T-cell (primary cell): ENCODE results near the gene BUD23. TPM values are rescaled to one million over a fixed set of nuclear protein-coding genes. Genes with fewer than 3 reads are reported as not detected.

Source experiments
- ATAC-seq, 4 experiments: fragments of 200-7000 bp in 3 of 4; fragments of 150-1000 bp in 1 of 4; cut with Tn5 transposase; replicated peaks in 1 of 4; 1 replicate in 3 of 4; 2 replicates in 1 of 4; pipeline ENCODE4 v1.10.0; 2021; ENCODE audit warnings: moderate library complexity in 3 of 4, mild to moderate bottlenecking in 2 of 4, moderate number of reproducible peaks in 1 of 4
- CTCF ChIA-PET, 2 donors: fragments of 300-600 bp; sonication (Branson Sonifier 250); formaldehyde crosslinking; loops; one replicate each; lab custom pipeline; 2022; ENCODE audit warnings: antibody characterized with exemption in 2 of 2; lab: Charles Lee
- POLR2A ChIA-PET, 2 donors: fragments of 300-600 bp; sonication (Branson Sonifier 250); formaldehyde crosslinking; loops; one replicate each; lab custom pipeline; 2022; ENCODE audit warnings: antibody characterized with exemption in 2 of 2; lab: Charles Lee
- DNase-seq, 35 experiments: peaks; one replicate each; pipeline versions ENCODE4 v3.0.0 to v3.0.0-alpha.2; 2013 to 2023
- H3K27ac ChIP-seq: one replicate; pipeline ENCODE4 v1.5.1; 2013; ENCODE audit warnings: low read length
- H3K27me3 ChIP-seq, 2 experiments: replicated peaks in 1 of 2; 1 replicate in 1 of 2; 2 replicates in 1 of 2; pipeline versions ENCODE4 v1.6.1 to v1.7.0; 2013; ENCODE audit warnings: low read length in 1 of 2, mixed read lengths in 1 of 2; ENCODE audit not compliant: control insufficient read depth in 2 of 2, insufficient read depth in 2 of 2; ENCODE audit errors: extremely low read depth in 1 of 2
- H3K36me3 ChIP-seq, 2 donors: 1 replicate in 1 of 2; 2 replicates in 1 of 2; pipeline versions ENCODE4 v1.6.1 to v1.7.0; 2013; ENCODE audit warnings: low read length in 1 of 2; ENCODE audit not compliant: control insufficient read depth in 2 of 2, insufficient read depth in 1 of 2; ENCODE audit errors: extremely low read depth in 1 of 2
- H3K4me1 ChIP-seq, 2 experiments: 1 replicate in 1 of 2; 2 replicates in 1 of 2; pipeline versions ENCODE4 v1.6.1 to v1.7.0; 2013; ENCODE audit warnings: low read length in 2 of 2, mixed read lengths in 1 of 2; ENCODE audit not compliant: insufficient read depth in 2 of 2, control insufficient read depth in 1 of 2; ENCODE audit errors: extremely low read depth in 1 of 2
- H3K4me3 ChIP-seq, 2 donors: 1 replicate in 1 of 2; 2 replicates in 1 of 2; pipeline versions ENCODE4 v1.5.1 to v1.7.0; 2013; ENCODE audit warnings: mild to moderate bottlenecking in 2 of 2, low read length in 1 of 2, moderate library complexity in 1 of 2; ENCODE audit not compliant: control insufficient read depth in 1 of 2; ENCODE audit errors: extremely low read depth in 1 of 2
- H3K9me3 ChIP-seq: 2 replicates; pipeline ENCODE4 v1.7.0; 2013
- H3K27ac Mint-ChIP-seq, 2 donors: one replicate each; pipeline ENCODE4 v1.8.0; 2020 to 2021; ENCODE audit warnings: mild to moderate bottlenecking in 2 of 2, mixed read lengths in 2 of 2
- H3K27me3 Mint-ChIP-seq, 2 donors: one replicate each; pipeline ENCODE4 v1.8.0; 2021 to 2022; ENCODE audit warnings: mixed read lengths in 2 of 2
- H3K36me3 Mint-ChIP-seq: one replicate; pipeline ENCODE4 v1.8.0; 2021; ENCODE audit warnings: mixed read lengths
- H3K4me1 Mint-ChIP-seq, 3 donors: one replicate each; pipeline ENCODE4 v1.8.0; 2020 to 2022; ENCODE audit warnings: mixed read lengths in 3 of 3, mild to moderate bottlenecking in 1 of 3
- H3K4me3 Mint-ChIP-seq, 3 donors: one replicate each; pipeline ENCODE4 v1.8.0; 2020 to 2022; ENCODE audit warnings: mild to moderate bottlenecking in 3 of 3, mixed read lengths in 3 of 3, moderate library complexity in 3 of 3
- H3K9me3 Mint-ChIP-seq, 3 donors: one replicate each; pipeline ENCODE4 v1.8.0; 2020 to 2022; ENCODE audit warnings: mixed read lengths in 3 of 3
- WGBS: methylation state at CpG from one replicate; pipeline ENCODE4 v1.1.5; 2013; ENCODE audit warnings: missing lambda C conversion rate; ENCODE audit not compliant: insufficient coverage; 5-methylcytosine and 5-hydroxymethylcytosine counted together
- total RNA-seq, 35 experiments: library from RNA in 6 of 35; stranded (reverse) in 6 of 35; fragments of 120-200 nt in 1 of 35; gene quantifications; one replicate each; pipeline versions ENCODE4 v1.2.1 to v1.2.4 and lab custom pipeline; 2013 to 2026

The BUD23 gene
- total RNA-seq, 5 donors from 2014 or later (not counting 1 experiment from before 2014, with no cell fraction given) = 66.9 to 90.0 (median 71.2) TPM

DNA sequence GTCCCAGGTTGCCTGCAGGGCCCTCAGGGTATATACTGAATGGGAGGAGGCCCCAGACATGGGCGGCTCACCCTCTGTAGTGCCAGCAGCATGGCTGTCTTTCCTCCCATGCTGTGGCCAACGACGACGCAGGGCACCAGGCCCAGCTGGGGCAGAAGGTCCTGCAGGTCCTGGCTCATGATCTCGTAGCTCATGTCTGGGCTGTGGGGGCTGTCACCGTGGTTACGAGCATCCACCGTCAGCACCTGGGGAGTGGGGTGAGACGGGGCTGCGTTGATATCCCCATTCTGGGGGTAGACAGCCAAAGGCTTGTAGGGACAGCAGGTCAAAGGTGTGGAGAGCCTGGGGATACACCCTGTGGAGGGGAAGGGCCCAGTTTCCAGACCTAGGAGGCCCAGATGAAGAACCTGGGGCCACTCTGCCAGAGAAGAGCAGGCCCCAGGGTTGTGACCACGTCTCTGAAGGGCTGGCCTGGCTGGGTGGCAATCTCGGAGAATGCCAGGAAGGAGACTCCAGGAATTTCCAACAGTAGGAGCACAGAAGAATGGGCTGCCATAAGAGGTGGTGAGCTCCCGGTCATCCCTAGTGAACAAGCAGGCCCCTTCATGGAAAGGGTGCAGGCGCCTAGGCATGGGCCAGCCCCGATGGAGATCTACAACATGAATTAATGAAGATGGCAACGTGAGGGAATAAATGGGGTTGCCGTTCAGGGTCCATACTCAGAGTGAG lies 54.3 kb downstream of the BUD23 start:
- CTCF ChIA-PET = interaction anchor here (0.8 to 1.9 kb wide), 6 partner anchors 12 to 215 kb away, joined by 3 to 7 read pairs (median 4); partner anchors contain the start of gene BAZ1B (in 1 of the 2)
- H3K27ac Mint-ChIP-seq = peak overlapping the region; percentile 88 to 93
- WGBS = 88% methylated on average over 13 of the region's 17 CpGs

GRCh38 chr7:73738220-73738611 lies 54.8 kb downstream of the BUD23 start:
- Histone ChIP-seq H3K36me3 (peaks cover 0 to 18% of the 10 kb centered on the region in 2 donors), H3K9me3 (no peaks in the 10 kb centered on the region), H3K27ac (peak overlapping the region; percentile 49), H3K4me3 (peak overlapping the region; percentile 70 to 94), H3K27me3 (peaks cover 0 to 2% of the 10 kb centered on the region in 2 experiments), H3K4me1 (peaks cover 2 to 28% of the 10 kb centered on the region in 2 experiments)
- Mint-ChIP-seq H3K9me3 (no peaks in the 10 kb centered on the region), H3K27me3 (no peaks in the 10 kb centered on the region), H3K36me3 (no peaks in the 10 kb centered on the region), H3K4me3 (peak overlapping the region; percentile 89 to 91 (median 90)), H3K27ac (peak overlapping the region; percentile 88 to 93), H3K4me1 (peaks cover 11 to 25% (median 17%) of the 10 kb centered on the region in 3 donors)
- WGBS = under 1% methylated on average over 17 of the region's 24 CpGs
- DNase-seq = peak in 31 of 35 experiments; percentile 7 to 75 (median 49)
- peak; percentile 19 to 26 (median 22) for ATAC-seq
- POLR2A ChIA-PET = interaction anchor here (0.5 to 0.6 kb wide), 4 partner anchors 21 to 172 kb away, joined by 3 to 5 read pairs (median 4); no protein-coding TSS in a partner anchor
- CTCF ChIA-PET = interaction anchor here (0.6 to 1.9 kb wide), 7 partner anchors 8 to 816 kb away, joined by 3 to 7 read pairs (median 4); partner anchors contain the start of gene BAZ1B (in 1 of the 2)

More for the DNA sequence above, 54.3 kb downstream of the BUD23 start:
- Mint-ChIP-seq H3K36me3 (no peaks in the 10 kb centered on the region), H3K4me3 (peak overlapping the region; percentile 89 to 91 (median 90)), H3K9me3 (no peaks in the 10 kb centered on the region), H3K27me3 (peaks cover 0 to 2% of the 10 kb centered on the region in 2 donors), H3K4me1 (peaks cover 11 to 25% (median 17%) of the 10 kb centered on the region in 3 donors)
- peaks cover 0 to 18% of the 10 kb centered on the region in 2 donors for H3K36me3 ChIP-seq
- peak overlapping the region; percentile 49 for H3K27ac ChIP-seq
- H3K27me3 ChIP-seq = peaks cover 0 to 2% of the 10 kb centered on the region in 2 experiments
- peak overlapping the region; percentile 5 to 94 for H3K4me3 ChIP-seq
- ATAC-seq = no peak
- no peaks in the 10 kb centered on the region for H3K9me3 ChIP-seq
- DNase-seq = no peak
- peaks cover 2 to 28% of the 10 kb centered on the region in 2 experiments for H3K4me1 ChIP-seq
- POLR2A ChIA-PET = interaction anchor here (0.6 kb wide), 3 partner anchors 21 to 172 kb away, joined by 4 to 5 read pairs (median 5); no protein-coding TSS in a partner anchor

DNA sequence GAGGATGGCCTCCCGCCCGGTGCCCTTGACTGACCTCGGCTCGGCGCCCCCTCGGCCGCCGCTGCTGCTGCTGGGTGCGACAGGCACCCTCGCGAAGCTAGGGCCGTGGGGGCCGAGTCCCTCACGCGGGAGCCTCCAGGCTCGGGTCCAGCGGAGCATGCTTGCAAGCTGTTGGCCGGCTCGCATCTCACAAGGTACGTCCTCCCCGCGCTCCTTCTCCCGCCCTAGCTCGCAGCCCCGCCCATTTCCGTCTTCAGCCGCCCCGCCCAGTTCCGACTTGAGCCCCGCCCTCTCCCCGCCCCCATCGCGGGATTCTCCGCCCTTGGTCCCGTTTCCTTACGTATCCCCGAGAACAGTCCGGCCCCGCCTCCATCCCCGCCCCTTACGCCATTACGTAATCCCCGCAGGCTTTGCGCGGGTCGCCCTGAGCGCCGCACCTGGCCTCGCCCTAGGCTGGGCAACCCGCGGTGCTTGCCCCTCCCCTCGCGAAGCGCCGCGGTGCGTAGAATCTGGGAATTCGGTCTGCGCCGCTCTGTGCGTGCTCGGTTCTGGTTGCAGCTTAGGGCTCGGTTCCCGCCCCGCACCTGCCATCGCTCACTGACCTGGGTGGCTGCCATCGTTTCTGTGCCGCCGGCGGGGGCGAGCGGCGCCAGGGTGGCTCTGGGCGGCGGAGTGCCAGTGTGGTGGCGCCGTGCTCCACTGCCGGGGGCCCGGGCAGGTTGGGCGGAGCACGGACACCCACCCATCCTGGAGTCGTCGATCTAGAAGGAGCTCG lies 55.4 kb downstream of the BUD23 start, which contains the start of gene ABHD11:
TSS of gene ABHD11 (minus strand) at position 191 of the 775 bp plus-strand sequence. CDS start at position 159, 32 bp downstream.
- Histone ChIP-seq H3K9me3 (no peaks in the 10 kb centered on the region), H3K4me1 (peaks cover 2 to 28% of the 10 kb centered on the region in 2 experiments), H3K27ac (peak within 1 kb of the TSS; percentile 81), H3K36me3 (peaks cover 0 to 18% of the 10 kb centered on the region in 2 donors), H3K4me3 (peak within 1 kb of the TSS; percentile 75 to 94), H3K27me3 (peaks cover 0 to 2% of the 10 kb centered on the region in 2 experiments)
- H3K27ac Mint-ChIP-seq = peak within 1 kb of the TSS; percentile 88 to 93
- peak; percentile 86 to 90 (median 89) for ATAC-seq
- H3K36me3 Mint-ChIP-seq = no peaks in the 10 kb centered on the region
- POLR2A ChIA-PET = interaction anchor here (0.5 to 0.6 kb wide), 5 partner anchors 13 to 173 kb away, joined by 3 to 11 read pairs (median 5); no protein-coding TSS in a partner anchor
- no peaks in the 10 kb centered on the region for H3K9me3 Mint-ChIP-seq
- WGBS = 0% methylated on average over 82 of the region's 84 CpGs
- peak; percentile 89 to 100 (median 96) for DNase-seq
- H3K4me3 Mint-ChIP-seq = peak within 1 kb of the TSS; percentile 89 to 91 (median 90)
- no peaks in the 10 kb centered on the region for H3K27me3 Mint-ChIP-seq
- CTCF ChIA-PET = interaction anchor here (0.6 to 1.9 kb wide), 8 partner anchors 9 to 825 kb away, joined by 3 to 7 read pairs (median 4); partner anchors contain the start of gene BAZ1B (in 1 of the 2)
- peaks cover 11 to 25% (median 17%) of the 10 kb centered on the region in 3 donors for H3K4me1 Mint-ChIP-seq

- CTCF ChIA-PET = interaction anchor here in 1 of 2 donors (0.6 to 1.9 kb wide), 4 partner anchors 103 to 825 kb away, joined by 3 to 7 read pairs (median 4); partner anchors contain the start of gene BAZ1B
- Histone ChIP-seq H3K36me3 (peaks cover 0 to 18% of the 10 kb centered on the region in 2 donors), H3K27me3 (peaks cover 0 to 2% of the 10 kb centered on the region in 2 experiments), H3K27ac (peak overlapping the region; percentile 81), H3K4me1 (peaks cover 2 to 28% of the 10 kb centered on the region in 2 experiments), H3K9me3 (no peaks in the 10 kb centered on the region), H3K4me3 (peak overlapping the region; percentile 75 to 94)
- Mint-ChIP-seq H3K4me3 (peak overlapping the region; percentile 89 to 91 (median 90)), H3K27ac (peak overlapping the region; percentile 85 to 90), H3K4me1 (peaks cover 11 to 25% (median 17%) of the 10 kb centered on the region in 3 donors), H3K36me3 (no peaks in the 10 kb centered on the region), H3K27me3 (no peaks in the 10 kb centered on the region), H3K9me3 (no peaks in the 10 kb centered on the region)
- WGBS = 64% methylated on average over 9 of the region's 13 CpGs
- no peak for ATAC-seq
- no peak for DNase-seq
- POLR2A ChIA-PET = interaction anchor here (0.6 to 0.7 kb wide), 3 partner anchors 12 to 461 kb away, joined by 3 to 11 read pairs (median 10); no protein-coding TSS in a partner anchor
Measured at GRCh38 chr7:73739387-73739767, 56.0 kb downstream of the BUD23 start.

DNA sequence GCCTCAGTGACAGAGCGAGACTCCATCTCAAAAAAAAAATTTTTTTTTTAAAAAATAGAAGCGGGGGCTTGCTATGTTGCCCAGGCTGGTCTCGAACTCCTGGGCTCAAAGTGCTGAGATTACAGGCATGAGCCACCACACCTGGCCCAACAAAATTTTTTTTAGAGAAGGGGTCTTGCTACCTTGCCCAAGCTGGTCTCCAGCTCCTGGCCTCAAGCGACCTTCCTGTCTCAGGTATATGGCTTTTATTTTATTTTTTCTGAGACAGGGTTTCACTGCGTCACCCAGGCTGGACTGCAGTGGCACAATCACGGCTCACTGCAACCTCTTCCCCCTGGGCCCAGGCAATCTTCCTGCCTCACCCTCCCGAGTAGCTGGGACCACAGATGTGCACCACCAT lies 56.8 kb downstream of the BUD23 start:
- no peak overlapping the region for H3K27ac Mint-ChIP-seq
- H3K27me3 Mint-ChIP-seq = no peaks in the 10 kb centered on the region
- no peaks in the 10 kb centered on the region for H3K36me3 Mint-ChIP-seq
- 95% methylated on average over 3 of the region's 7 CpGs for WGBS
- peaks cover 0 to 2% of the 10 kb centered on the region in 2 experiments for H3K27me3 ChIP-seq
- no peaks in the 10 kb centered on the region for H3K9me3 Mint-ChIP-seq
- ChIA-PET CTCF (interaction anchor here in 1 of 2 donors (0.5 kb wide), 1 partner anchor 63 kb away, joined by 5 read pairs; no protein-coding TSS in a partner anchor), POLR2A (interaction anchor here in 1 of 2 donors (0.7 kb wide), 1 partner anchor 460 kb away, joined by 10 read pairs; no protein-coding TSS in a partner anchor)
- H3K4me1 Mint-ChIP-seq = peaks cover 5 to 18% (median 12%) of the 10 kb centered on the region in 3 donors
- ATAC-seq = no peak
- no peak overlapping the region for H3K27ac ChIP-seq
- peaks cover 0 to 18% of the 10 kb centered on the region in 2 donors for H3K36me3 ChIP-seq
- peak overlapping the region in 2 of 3 donors; percentile 31 to 56 for H3K4me3 Mint-ChIP-seq
- H3K4me3 ChIP-seq = no peak overlapping the region
- peaks cover 2 to 20% of the 10 kb centered on the region in 2 experiments for H3K4me1 ChIP-seq
- no peaks in the 10 kb centered on the region for H3K9me3 ChIP-seq
- DNase-seq = no peak
